ENCODE data around the gene LRMDA. TPM values are rescaled to one million over a fixed set of nuclear protein-coding genes. Genes with fewer than 3 reads are reported as not detected.

LRMDA gene
- total and polyA plus RNA-seq, 2 of the 13 experiments (the other 11 are each of a cell fraction or from before 2014, with no cell fraction given), result 13.4 to 22.0 TPM

DNA sequence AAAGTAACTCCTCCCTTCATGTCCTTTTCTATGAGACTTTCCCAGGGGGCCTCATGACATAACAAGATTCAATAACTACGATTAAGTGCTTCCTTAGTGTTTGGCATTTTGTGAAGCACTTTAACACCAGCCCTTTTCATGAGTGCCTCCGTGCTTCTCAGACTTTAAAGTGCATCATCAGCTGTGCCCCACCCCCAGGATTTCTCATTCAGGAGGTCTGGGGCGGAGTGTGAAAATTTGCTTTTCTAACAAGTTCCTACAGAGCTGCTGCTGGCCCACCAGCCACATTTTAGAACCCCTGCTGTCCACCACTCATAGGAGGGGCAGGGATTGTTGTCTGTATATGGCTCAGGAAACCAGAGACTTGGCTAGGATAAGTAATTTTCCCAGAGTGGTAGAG, 445.3 kb downstream of the LRMDA start (continued):
- TF ChIP-seq, protein P1, sequence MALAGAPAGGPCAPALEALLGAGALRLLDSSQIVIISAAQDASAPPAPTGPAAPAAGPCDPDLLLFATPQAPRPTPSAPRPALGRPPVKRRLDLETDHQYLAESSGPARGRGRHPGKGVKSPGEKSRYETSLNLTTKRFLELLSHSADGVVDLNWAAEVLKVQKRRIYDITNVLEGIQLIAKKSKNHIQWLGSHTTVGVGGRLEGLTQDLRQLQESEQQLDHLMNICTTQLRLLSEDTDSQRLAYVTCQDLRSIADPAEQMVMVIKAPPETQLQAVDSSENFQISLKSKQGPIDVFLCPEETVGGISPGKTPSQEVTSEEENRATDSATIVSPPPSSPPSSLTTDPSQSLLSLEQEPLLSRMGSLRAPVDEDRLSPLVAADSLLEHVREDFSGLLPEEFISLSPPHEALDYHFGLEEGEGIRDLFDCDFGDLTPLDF (CRISPR knock-in tag; IDR thresholded peaks at IDR 0.05), result no peak
- TF ChIP-seq CENPX (CRISPR knock-in tag; IDR thresholded peaks at IDR 0.05), result no peak
- no peak for TF ChIP-seq REL (CRISPR knock-in tag; conservative IDR thresholded peaks at IDR 0.05)

DNA sequence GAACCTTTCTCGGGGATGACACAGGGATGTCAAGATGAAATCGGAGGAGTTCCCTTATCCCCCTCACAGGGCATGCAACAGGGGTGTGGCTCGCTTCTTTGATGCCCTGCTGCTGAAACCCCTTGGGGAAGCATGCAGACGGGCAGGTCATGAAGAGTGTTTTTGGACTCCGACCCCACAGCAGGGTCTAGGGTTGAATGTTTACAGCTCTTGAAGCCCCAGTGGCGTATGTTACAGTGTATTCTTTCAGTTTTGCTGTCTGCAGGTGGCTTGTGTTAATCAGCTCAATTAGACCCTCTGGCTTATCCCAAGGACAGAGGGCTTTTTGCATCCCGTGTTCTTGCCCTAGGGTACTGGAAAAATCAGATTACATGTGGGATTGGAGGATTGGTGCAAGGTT, 446.5 kb downstream of the LRMDA start:
- Histone ChIP-seq H3K27ac (ENCODE audit: extremely low read length, insufficient read depth, low read length) (peak overlapping the region; percentile 15), H3K36me3 (replicated peaks in 1 of 2; ENCODE audit: control insufficient read depth in 1 of 2, insufficient read depth in 2 of 2, low read length in 2 of 2) (no peaks in the 10 kb centered on the region), H3K4me2 (ENCODE audit: low read depth, low read length) (peak overlapping the region; percentile 37), H3K9me3 (ENCODE audit: low read length) (no peaks in the 10 kb centered on the region), H3K79me2 (ENCODE audit: insufficient read depth, low read length) (no peaks in the 10 kb centered on the region), H3K4me1 (ENCODE audit: insufficient read depth, low read length) (peaks cover 17% of the 10 kb centered on the region), H3K9ac (ENCODE audit: insufficient read depth, low read depth, low read length) (no peak overlapping the region), H3K27me3 (ENCODE audit: control insufficient read depth in 1 of 2, insufficient read depth in 2 of 2, low read length in 2 of 2) (no peaks in the 10 kb centered on the region), H3K4me3 (replicated peaks in 1 of 3; ENCODE audit: insufficient read depth in 1 of 3, low read depth in 2 of 3, low read length in 3 of 3) (no peak overlapping the region), H4K20me1 (ENCODE audit: insufficient read depth, low read length) (no peaks in the 10 kb centered on the region), H2AFZ (ENCODE audit: low read length) (no peak overlapping the region)
- CTCF ChIA-PET (ENCODE audit: low intra/inter-chr PET ratio, low total read pairs), result no interaction called here
- DNase-seq (ENCODE audit: low spot score) (peak; percentile 37), ATAC-seq (peak; percentile 76), FAIRE-seq (no peak)
- intact Hi-C loops (cut with micrococcal nuclease; ENCODE audit: unreplicated experiment) (no loop called here), in situ Hi-C loops (cut with HindIII; ENCODE audit: extremely low pct_ligation_motif_present, low pct_unique_long_range_greater_than_20kb) (no loop called here)
- WGBS (ENCODE audit: low lambda C conversion rate), result 71% methylated on average over 7 of the region's 7 CpGs
- no TSS peak for BruUV-seq (replicated peaks)
- POLR2A ChIA-PET, result interaction anchor here (1.1 to 1.2 kb wide), 2 partner anchors 89 to 445 kb away, joined by 3 to 4 read pairs; no protein-coding TSS in a partner anchor
- TF ChIP-seq HNF4A (CRISPR knock-in tag; IDR thresholded peaks at IDR 0.05) (peak; percentile 61), SKI (IDR thresholded peaks at IDR 0.05; ENCODE audit: partially characterized antibody) (no peak), ZBTB38 (CRISPR knock-in tag; IDR thresholded peaks at IDR 0.05) (no peak), RARA (CRISPR knock-in tag; IDR thresholded peaks at IDR 0.05) (peak; percentile 15; the same call in 1 of the 2 replicates), ZNF292 (CRISPR knock-in tag; IDR thresholded peaks at IDR 0.05; ENCODE audit: borderline replicate concordance, low read depth) (peak; percentile 56; the same call in 1 of the 2 replicates), ZMYM3 (CRISPR knock-in tag; IDR thresholded peaks at IDR 0.05) (0 out of 2 replicates have a peak, but pooled peaks have one; percentile 17), ZMYM4 (CRISPR knock-in tag; IDR thresholded peaks at IDR 0.05) (0 out of 2 replicates have a peak, but pooled peaks have one; percentile 43), ZNF891 (CRISPR knock-in tag; IDR thresholded peaks at IDR 0.05) (no peak)
- TF ChIP-seq, protein P2, sequence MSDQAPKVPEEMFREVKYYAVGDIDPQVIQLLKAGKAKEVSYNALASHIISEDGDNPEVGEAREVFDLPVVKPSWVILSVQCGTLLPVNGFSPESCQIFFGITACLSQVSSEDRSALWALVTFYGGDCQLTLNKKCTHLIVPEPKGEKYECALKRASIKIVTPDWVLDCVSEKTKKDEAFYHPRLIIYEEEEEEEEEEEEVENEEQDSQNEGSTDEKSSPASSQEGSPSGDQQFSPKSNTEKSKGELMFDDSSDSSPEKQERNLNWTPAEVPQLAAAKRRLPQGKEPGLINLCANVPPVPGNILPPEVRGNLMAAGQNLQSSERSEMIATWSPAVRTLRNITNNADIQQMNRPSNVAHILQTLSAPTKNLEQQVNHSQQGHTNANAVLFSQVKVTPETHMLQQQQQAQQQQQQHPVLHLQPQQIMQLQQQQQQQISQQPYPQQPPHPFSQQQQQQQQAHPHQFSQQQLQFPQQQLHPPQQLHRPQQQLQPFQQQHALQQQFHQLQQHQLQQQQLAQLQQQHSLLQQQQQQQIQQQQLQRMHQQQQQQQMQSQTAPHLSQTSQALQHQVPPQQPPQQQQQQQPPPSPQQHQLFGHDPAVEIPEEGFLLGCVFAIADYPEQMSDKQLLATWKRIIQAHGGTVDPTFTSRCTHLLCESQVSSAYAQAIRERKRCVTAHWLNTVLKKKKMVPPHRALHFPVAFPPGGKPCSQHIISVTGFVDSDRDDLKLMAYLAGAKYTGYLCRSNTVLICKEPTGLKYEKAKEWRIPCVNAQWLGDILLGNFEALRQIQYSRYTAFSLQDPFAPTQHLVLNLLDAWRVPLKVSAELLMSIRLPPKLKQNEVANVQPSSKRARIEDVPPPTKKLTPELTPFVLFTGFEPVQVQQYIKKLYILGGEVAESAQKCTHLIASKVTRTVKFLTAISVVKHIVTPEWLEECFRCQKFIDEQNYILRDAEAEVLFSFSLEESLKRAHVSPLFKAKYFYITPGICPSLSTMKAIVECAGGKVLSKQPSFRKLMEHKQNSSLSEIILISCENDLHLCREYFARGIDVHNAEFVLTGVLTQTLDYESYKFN (CRISPR knock-in tag; conservative IDR thresholded peaks at IDR 0.05), result 0 out of 2 replicates have a peak, but pooled peaks have one; percentile 19
- TF ChIP-seq, protein P3, sequence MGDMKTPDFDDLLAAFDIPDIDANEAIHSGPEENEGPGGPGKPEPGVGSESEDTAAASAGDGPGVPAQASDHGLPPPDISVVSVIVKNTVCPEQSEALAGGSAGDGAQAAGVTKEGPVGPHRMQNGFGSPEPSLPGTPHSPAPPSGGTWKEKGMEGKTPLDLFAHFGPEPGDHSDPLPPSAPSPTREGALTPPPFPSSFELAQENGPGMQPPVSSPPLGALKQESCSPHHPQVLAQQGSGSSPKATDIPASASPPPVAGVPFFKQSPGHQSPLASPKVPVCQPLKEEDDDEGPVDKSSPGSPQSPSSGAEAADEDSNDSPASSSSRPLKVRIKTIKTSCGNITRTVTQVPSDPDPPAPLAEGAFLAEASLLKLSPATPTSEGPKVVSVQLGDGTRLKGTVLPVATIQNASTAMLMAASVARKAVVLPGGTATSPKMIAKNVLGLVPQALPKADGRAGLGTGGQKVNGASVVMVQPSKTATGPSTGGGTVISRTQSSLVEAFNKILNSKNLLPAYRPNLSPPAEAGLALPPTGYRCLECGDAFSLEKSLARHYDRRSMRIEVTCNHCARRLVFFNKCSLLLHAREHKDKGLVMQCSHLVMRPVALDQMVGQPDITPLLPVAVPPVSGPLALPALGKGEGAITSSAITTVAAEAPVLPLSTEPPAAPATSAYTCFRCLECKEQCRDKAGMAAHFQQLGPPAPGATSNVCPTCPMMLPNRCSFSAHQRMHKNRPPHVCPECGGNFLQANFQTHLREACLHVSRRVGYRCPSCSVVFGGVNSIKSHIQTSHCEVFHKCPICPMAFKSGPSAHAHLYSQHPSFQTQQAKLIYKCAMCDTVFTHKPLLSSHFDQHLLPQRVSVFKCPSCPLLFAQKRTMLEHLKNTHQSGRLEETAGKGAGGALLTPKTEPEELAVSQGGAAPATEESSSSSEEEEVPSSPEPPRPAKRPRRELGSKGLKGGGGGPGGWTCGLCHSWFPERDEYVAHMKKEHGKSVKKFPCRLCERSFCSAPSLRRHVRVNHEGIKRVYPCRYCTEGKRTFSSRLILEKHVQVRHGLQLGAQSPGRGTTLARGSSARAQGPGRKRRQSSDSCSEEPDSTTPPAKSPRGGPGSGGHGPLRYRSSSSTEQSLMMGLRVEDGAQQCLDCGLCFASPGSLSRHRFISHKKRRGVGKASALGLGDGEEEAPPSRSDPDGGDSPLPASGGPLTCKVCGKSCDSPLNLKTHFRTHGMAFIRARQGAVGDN (CRISPR knock-in tag; IDR thresholded peaks at IDR 0.05), result 0 out of 2 replicates have a peak, but pooled peaks have one; percentile 12

Measured in HepG2 (cell line).